GM21526 (cell line): Measurements from ENCODE around the gene TNN.
"Not testable (repeated sequence)": the region's sequence is repeated elsewhere in the genome, so short reads cannot be mapped to it uniquely, and the experiment has no call there.

Source experiments
- ATAC-seq: cut with Tn5 transposase; IDR thresholded peaks from one replicate; pipeline ENCODE4 v1.9.1; 2021; ENCODE audit warnings: moderate library complexity; ENCODE audit not compliant: unreplicated experiment, low FRiP score

The TNN gene, protein sequence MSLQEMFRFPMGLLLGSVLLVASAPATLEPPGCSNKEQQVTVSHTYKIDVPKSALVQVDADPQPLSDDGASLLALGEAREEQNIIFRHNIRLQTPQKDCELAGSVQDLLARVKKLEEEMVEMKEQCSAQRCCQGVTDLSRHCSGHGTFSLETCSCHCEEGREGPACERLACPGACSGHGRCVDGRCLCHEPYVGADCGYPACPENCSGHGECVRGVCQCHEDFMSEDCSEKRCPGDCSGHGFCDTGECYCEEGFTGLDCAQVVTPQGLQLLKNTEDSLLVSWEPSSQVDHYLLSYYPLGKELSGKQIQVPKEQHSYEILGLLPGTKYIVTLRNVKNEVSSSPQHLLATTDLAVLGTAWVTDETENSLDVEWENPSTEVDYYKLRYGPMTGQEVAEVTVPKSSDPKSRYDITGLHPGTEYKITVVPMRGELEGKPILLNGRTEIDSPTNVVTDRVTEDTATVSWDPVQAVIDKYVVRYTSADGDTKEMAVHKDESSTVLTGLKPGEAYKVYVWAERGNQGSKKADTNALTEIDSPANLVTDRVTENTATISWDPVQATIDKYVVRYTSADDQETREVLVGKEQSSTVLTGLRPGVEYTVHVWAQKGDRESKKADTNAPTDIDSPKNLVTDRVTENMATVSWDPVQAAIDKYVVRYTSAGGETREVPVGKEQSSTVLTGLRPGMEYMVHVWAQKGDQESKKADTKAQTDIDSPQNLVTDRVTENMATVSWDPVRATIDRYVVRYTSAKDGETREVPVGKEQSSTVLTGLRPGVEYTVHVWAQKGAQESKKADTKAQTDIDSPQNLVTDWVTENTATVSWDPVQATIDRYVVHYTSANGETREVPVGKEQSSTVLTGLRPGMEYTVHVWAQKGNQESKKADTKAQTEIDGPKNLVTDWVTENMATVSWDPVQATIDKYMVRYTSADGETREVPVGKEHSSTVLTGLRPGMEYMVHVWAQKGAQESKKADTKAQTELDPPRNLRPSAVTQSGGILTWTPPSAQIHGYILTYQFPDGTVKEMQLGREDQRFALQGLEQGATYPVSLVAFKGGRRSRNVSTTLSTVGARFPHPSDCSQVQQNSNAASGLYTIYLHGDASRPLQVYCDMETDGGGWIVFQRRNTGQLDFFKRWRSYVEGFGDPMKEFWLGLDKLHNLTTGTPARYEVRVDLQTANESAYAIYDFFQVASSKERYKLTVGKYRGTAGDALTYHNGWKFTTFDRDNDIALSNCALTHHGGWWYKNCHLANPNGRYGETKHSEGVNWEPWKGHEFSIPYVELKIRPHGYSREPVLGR (N-terminal part only)

DNA sequence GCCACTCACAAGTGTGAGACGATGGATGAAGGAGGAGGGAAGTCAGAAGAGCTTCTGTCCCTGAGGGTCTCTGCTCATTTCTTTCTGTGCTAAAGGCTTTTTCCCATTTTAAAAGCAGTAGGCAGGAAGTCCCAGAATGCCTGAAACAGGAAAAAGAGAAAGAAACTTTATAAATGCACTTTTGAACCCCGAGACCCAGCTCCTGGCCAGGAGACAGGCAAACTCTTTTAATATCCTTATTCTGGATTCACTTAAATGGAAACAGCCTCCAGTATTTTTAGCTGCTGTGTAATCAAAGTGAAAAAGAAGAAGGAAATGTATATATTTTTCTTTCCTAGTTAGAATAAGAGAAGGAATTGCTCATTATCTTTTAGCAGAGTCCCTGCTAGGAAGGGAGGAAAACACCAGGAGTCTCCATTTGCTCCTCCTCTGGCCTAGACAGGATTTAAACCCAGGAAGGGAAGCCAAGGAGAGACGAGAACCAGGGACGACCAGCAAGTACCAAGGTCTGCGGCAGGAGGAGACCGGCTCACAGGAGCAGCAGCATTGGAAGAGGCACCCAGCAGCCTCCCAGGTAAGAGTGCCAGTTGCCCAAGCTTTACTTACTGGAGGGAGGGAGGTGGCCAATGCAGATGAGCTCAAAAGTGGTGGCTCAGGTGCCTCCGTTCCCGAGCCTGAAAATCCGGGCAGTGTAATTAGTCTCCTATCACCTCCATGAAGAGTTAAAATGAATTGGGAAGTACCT lies at the start of gene TNN:
TNN (plus strand) TSS at position 472 of the 745 bp plus-strand sequence. CDS start 9,586 bp downstream, outside the sequence.
- ATAC-seq, result no peak

DNA sequence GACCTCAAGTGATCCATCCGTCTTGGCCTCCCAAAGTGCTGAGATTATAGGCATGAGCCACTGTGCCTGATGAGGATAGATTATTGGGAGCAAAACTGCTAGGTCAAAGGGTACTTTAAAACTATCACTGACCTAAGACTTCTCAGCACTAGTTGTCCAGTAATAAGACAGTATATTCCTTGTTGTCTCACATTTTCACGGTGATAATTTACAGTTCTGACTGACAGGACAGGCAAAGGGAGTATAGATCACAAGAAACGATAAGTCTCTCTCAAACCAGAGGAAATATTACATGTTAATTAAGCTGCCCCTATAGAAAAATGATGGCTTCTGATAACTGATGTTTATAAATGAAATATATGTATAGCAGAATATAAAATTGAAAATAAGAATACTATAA lies 48.1 kb upstream of the TNN start:
- ATAC-seq, result no peak

DNA sequence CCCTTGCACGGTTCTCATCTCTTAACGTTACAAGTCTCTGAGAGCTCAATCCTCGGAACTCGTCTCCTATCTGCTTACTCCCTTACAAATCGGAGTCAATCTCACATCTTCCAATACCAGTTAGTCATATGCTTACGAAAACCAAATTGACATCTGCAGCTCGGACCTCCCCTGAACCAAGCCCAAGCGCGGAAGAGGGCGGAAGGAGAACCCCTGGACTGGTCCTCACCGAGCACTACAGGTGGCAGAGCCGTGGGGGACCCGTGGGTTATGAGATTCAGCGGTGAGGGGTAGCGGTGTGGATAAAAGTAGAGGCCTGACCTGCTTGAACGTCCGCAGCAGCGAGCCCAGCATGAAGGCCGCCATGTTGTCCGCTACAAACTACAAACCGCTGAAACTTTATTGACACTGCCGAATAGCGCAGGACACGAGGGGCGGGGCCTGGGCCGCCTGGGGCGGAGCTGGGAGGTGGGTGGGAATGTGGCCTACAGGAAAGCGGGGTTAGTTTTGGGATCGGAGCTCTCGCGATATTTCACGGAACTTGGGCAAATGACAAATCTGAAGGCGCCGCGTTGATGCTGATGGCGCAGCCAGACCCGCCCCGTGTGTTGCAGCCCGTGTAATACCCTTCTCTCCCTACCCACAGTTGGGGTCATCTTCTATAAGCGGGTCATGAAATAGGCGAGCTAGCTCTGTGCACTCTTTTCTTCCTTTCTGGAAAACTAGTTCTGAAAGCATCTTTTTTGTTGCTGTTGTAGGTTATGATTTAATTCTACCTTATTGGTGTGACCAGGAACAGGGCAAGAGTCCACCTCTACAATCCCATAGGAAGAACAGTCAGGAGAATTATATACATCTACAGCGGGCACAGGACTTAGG lies 44.4 kb upstream of the TNN start, which contains the start of gene MRPS14:
MRPS14 (minus strand) TSS at position 383 of the 879 bp plus-strand sequence; CDS start at position 366, 17 bp downstream.
- peak; percentile 87 for ATAC-seq

DNA sequence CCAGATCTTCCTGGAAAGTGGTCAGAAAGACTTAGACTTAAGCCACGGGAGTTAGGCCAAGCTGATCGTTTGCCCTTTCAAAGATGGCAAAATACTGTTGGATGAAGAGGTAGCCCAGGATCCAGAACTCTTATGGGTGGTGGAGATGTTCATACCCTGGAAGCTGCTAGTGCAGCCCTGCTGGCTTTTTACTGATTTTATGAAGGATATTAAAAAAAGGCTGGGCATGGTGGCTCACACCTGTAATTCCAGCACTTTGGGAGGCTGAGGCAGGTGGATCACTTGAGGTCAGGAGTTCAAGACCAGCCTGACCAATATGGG lies 43.8 kb upstream of the TNN start:
- not testable (repeated sequence) for ATAC-seq

DNA sequence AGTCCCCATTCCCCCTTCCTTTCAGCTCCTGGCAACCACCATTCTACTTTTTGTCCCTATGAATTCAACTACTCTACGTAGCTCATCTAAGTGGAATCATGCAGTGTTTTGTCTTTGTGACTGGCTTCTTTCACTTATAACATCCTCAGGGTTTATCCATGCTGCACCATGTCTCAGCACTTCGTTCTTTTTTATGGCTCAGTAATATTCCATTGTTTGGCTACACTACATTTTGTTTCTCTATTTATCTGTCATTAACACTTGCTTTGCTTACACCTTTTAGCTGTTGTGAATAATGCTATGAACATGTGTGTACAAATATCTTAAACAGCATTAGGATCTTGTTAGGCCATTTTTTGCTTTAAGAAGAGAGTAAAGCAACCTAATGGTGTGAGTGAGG lies 42.9 kb upstream of the TNN start:
- ATAC-seq, result no peak

DNA sequence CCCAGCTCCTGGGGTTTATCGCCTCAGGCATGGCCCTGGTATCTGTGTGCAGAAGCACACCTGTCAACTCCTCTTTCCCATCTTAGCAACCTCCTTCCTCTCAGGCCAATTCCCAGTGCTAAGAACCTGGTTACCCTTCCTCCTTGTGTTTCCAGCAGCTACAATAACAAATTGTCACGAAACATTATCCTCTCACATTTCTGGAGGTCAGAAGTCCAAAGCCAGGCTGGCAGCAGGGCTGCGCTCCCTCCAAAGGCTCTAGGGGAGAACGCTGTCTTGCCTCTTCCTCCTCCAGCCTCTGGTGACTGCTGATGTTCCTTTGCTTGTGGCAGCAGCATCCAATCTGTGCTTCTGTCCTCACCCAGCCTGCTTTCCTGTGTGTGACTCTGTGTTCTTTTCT lies 33.7 kb upstream of the TNN start:
- ATAC-seq, result no peak

DNA sequence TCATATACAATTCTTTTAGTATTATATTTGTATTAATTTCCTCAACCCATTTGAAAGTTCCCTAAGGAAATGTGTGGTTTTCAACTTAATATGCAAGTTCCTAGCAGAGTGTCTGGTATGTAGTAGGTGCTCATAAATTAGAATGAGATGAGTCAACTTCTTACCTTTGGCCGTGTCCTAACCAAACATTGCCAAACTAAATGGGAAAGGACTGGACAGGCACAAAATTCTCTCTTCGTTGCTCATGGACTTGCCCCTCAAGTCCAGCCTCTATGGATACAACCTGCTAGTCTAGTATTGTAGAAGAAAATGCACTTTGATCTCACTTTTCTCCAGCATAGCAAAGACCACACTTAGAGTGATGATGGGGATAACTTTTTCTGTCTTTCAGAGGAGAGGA lies 32.9 kb upstream of the TNN start:
- no peak for ATAC-seq

DNA sequence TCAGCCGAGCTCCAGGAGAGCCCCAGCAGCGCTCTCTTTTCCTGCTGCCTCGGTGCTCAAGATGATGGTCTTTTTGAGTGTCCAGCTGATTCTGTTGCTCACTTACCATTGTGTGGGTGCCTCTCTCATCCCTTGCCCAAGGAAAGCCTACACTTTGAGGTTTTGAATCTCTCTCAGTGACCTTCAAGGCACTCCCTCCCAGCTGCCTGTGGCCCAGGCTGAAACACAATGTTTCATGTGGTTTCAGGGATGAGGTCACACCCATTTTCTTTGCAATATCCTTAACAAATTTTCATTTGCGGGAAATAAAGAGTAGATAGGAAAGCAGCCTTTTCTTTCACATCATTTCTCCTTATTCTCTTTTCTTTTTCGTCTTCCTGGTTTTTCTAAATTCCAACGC lies 31.8 kb upstream of the TNN start:
- no peak for ATAC-seq

DNA sequence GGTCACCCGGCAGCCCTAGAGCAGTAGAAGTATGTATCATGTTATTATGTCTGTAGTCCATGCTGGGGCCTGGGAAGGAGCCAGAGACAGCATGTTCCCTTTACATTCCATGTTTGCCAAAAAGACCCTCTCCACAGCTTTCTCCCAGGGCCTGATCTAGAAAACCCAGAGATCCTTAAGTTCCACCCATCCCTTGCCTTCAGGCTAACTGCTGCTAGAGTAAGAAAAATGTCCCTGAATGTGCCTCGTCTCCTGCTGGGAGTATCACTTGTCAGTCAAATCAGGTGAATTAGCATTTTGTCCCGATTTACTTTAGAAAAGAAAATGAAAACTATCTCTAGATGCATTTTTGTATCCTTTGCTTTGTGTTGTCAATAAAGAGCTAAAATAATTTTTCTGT lies 31.2 kb upstream of the TNN start:
- ATAC-seq, result no peak

DNA sequence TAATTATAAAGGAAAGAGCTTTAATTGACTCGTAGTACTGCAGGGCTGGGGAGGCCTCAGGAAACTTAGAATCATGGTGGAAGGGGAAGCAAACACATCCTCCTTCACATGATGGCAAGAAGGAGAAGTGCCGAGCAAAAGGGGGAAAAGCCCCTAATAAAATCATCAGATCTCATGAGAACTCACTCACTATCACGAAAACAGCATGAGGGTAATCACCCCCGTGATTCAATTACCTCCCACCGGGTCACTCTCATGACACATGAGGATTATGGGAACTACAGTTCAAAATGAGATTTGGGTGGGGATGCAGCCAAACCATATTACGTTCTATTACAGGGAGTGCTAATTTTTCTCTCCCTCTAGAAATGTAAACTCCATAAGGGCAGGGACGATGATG lies 30.2 kb upstream of the TNN start:
- no peak for ATAC-seq

DNA sequence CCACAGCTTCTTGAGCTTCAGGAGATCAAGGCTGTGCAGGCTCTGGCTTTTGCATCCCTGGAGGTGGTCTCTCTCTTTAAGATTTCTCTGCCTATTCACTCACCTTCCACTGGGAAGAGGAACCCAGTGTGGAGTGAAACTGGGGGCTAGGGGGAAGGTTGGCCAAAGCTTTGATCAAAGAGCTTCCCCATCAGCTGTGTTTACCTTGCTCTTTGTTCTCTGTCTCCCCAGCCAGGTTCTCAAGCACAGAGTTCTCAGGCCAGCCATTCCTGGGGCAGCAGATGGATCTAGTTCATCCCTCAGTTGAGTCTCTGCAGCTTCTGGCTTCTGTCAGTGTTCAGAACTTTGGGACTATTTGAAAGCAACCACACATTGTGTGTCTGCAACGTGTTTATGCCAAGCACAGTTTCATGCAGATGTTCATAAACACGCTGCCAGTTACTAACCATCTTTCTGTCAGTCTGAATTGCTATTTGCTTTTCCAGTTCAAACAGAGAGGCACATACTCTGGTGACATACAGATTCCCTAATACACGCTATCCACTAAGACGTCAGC lies 27.2 kb upstream of the TNN start:
- ATAC-seq, result no peak

DNA sequence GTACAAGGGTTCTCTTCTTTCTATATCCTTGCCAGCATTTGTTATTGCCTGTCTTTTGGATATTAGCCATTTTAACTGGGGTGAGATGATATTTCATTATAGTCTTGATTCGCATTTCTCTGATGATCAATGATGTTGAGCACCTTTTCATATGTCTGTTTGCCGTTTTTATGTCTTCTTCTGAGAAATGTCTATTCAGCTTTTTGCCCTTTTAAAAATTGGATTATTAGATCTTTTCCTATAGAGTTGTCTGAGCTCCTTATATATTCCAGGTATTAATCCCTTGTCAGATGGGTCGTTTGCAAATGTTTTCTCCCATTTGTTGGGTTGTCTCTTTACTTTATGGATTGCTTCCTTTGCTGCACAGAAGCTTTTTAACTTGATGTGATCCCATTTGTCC lies 25.0 kb upstream of the TNN start:
- no peak for ATAC-seq

DNA sequence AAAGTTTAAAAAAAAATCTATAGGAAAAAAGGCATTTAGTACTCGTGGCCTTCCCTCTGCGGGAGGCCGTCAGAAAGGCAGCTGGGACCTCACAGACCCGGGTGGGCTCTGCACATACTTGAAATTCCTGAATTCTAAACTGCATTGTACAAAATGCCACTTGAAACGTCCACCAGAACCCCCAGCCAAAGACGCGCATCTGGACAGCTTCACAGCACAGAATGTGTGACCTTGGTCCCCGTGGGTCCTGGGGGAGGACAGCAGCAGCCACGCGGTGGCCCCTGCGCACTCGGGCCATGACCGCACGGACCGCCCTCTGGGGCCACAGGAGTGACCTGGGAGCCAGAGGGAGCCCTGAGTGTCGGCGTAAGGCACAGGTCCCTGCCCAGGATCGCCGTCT lies 23.8 kb upstream of the TNN start:
- no peak for ATAC-seq

DNA sequence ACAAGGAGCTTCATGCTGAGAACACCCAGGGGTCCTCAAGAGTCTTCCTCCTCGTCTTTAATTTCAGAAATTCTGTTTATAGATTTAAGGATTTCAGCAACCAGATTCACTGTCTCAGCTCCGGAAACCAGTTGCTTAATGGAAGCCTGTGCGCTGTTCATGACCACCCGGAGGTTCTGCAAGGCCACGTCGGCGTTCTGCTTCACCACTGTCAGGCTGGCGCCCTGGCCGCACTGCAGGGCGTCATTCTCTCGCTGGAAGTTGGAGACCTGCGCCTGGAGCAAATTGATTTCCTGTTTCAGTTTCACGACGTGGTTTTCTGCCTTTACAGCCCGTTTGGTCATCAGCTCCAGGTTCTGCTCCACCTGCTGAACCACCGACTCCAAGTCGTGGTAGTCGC lies 23.0 kb upstream of the TNN start:
- ATAC-seq, result not testable (repeated sequence)

DNA sequence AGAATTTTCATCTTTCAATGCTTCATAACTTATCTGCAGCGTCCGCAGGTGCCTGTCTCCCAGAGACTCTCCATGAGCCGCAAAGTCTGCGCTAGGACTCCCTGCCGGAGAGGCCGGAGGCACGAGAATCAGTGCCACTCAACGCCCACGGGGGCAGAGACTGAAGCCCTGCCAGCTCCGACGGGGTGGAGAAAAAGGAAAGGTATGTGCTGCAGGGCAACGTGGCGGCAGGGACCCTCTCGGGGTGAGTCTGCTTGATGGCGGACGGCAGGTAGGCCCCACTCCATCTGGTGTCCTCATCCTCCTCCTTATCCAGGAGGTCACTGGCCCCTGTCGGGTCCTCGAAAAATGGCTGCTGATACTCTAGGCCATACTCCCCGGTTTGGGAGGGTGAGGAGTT lies 22.5 kb upstream of the TNN start:
- no peak for ATAC-seq

DNA sequence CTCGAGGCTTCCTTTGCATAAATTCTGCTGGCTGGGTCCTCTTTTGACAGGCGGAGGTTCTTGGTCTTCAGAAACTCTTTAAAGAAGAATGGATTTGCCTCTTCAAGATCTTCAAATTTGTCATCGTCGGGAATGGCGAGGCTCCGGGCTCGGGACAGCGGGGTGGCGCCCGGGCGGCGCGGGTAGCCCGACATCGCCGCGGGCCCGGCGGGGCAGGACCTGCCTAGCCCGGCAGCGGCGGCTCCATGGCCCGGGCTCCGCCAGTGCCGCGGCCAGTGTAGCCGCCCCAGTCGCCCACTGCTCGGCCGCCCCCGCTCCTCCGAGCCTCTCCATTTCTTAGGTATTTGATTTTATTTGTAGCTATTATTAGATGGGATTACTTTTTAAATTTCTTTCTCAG lies 22.1 kb upstream of the TNN start:
- no peak for ATAC-seq

DNA sequence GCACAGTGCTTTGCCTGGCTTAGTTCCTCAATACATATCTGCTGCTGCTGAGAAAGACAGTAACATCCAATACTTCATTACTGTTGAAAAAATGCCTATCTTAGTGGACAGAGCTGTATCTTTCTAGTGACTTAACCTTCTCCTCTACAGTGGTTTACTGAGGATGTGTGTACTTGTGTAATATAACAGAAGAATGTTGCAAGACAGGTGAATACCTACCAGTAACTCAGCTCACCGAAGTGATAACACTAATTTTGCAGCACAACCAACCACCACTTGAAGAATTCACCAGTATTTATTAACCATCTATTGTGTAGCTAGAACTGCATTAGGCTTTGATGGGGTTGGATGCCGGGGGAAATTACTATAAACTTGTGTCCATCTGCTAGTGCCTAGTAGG lies 16.6 kb upstream of the TNN start:
- ATAC-seq, result no peak

DNA sequence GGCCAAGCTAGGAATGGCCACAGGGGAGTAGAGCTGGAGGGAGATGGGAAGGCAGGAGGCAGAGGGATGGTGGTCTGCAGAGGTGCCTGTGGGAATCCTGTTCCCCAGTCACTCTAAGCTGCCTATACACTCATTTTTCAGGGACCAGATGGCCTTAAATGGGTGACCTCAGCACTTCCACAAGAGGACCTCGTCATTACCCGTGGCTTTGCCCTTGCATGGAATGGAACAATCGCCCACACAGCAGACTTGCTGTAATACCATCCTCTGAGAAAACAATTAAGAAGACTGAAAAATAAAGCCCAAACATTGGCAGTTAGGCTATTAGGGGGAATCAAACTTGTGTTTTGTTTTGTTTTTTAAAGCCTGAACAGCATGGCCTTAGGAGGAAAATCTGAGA lies 12.9 kb upstream of the TNN start:
- ATAC-seq, result no peak

DNA sequence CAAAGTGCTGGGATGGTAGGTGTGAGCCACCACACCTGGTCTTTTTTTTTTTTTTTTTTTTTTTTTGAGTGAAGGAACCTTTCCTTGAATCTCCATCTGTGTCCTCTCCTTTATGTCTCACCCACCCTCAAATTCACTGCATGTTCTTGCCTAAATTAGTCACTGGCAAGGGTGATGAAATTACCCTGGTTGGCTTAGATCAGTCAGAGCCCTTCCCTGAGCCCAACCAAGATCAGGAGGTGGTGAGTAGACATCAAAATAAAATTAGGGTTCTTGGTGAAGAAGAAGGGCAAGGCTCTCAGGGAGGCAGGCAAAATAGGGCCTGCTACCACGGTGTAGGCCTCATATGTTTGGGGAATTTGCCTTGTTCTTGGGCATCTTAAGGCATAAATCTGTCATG lies 5.3 kb upstream of the TNN start:
- ATAC-seq, result no peak
